Colon (tissue), 2 donors: ENCODE data around the gene MRPL12.
"Not testable (repeated sequence)": the region's sequence is repeated elsewhere in the genome, so short reads cannot be mapped to it uniquely, and the experiment has no call there.

Source experiments
- FAIRE-seq: peaks from 2 replicates; lab custom pipeline; 2012; peaks lifted over from hg19 to GRCh38; lab: Jason Lieb, UNC
- donor health status: control.
- donor health status: control.

The MRPL12 gene

GRCh38 chr17:81702934-81703746 lies at the start of gene MRPL12:
TSS of gene MRPL12 (plus strand) at chr17:81703367. CDS start at chr17:81703502, 135 bp downstream.
- no peak for FAIRE-seq

- FAIRE-seq = no peak
Observed at GRCh38 chr17:81655378-81656117, 47.6 kb upstream of the MRPL12 start.

GRCh38 chr17:81656118-81656743 lies 46.9 kb upstream of the MRPL12 start, which contains the start of gene PDE6G:
TSS of gene PDE6G (minus strand) at chr17:81656542. CDS start at chr17:81653305, 3,237 bp downstream.
- FAIRE-seq = no peak

- FAIRE-seq = no peak
Observed at GRCh38 chr17:81656835-81657234, 46.3 kb upstream of the MRPL12 start.

- FAIRE-seq = no peak
Observed at GRCh38 chr17:81659038-81659437, 44.1 kb upstream of the MRPL12 start.

GRCh38 chr17:81660441-81660840 lies 42.7 kb upstream of the MRPL12 start:
- FAIRE-seq = no peak

- no peak for FAIRE-seq
Observed at GRCh38 chr17:81662002-81662401, 41.2 kb upstream of the MRPL12 start.

- FAIRE-seq = no peak
Observed at GRCh38 chr17:81664051-81664470, 39.1 kb upstream of the MRPL12 start.

GRCh38 chr17:81665205-81666091 lies 37.7 kb upstream of the MRPL12 start:
- no peak for FAIRE-seq

GRCh38 chr17:81666092-81666341 lies 37.1 kb upstream of the MRPL12 start:
- FAIRE-seq = no peak

GRCh38 chr17:81666342-81667191 lies 36.6 kb upstream of the MRPL12 start, which contains the start of the genes CCDC137 and OXLD1:
TSS of gene CCDC137 (plus strand) at chr17:81666737. CDS start at chr17:81666767, 30 bp downstream.
TSS of gene OXLD1 (minus strand) at chr17:81666605. CDS start at chr17:81666577, 28 bp downstream.
- no peak for FAIRE-seq

GRCh38 chr17:81667754-81668153 lies 35.4 kb upstream of the MRPL12 start:
- FAIRE-seq = no peak

- FAIRE-seq = no peak
Observed at GRCh38 chr17:81672504-81672903, 30.7 kb upstream of the MRPL12 start.

GRCh38 chr17:81672954-81673353 lies 30.2 kb upstream of the MRPL12 start:
- no peak for FAIRE-seq

- FAIRE-seq = no peak
Observed at GRCh38 chr17:81673561-81674258, 29.5 kb upstream of the MRPL12 start.

GRCh38 chr17:81675515-81676221 lies 27.5 kb upstream of the MRPL12 start:
- not testable (repeated sequence) for FAIRE-seq

GRCh38 chr17:81676906-81677305 lies 26.3 kb upstream of the MRPL12 start:
- no peak for FAIRE-seq

GRCh38 chr17:81680150-81680549 lies 23.0 kb upstream of the MRPL12 start:
- no peak for FAIRE-seq

- FAIRE-seq = no peak
Observed at GRCh38 chr17:81681672-81682071, 21.5 kb upstream of the MRPL12 start.
